Endothelial cell (in vitro differentiated cells): ENCODE data around the gene ELFN2. TPM values are rescaled to one million over a fixed set of nuclear protein-coding genes. Genes with fewer than 3 reads are reported as not detected.

Experiments
- DNase-seq: peaks from one replicate; pipeline ENCODE4 v3.0.0; 2021; ENCODE audit warnings: low spot score
- H3K27ac Mint-ChIP-seq: one replicate; pipeline ENCODE4 v1.8.0; 2021; ENCODE audit warnings: mixed read lengths, inconsistent platforms; ENCODE audit not compliant: unreplicated experiment
- H3K27me3 Mint-ChIP-seq: one replicate; pipeline ENCODE4 v1.8.0; 2021; ENCODE audit warnings: mild to moderate bottlenecking, moderate library complexity, mixed read lengths, inconsistent platforms; ENCODE audit not compliant: unreplicated experiment
- H3K36me3 Mint-ChIP-seq: one replicate; pipeline ENCODE4 v1.8.0; 2021; ENCODE audit warnings: mild to moderate bottlenecking, low read depth, mixed read lengths, inconsistent platforms; ENCODE audit not compliant: unreplicated experiment
- H3K4me1 Mint-ChIP-seq: one replicate; pipeline ENCODE4 v1.8.0; 2021; ENCODE audit warnings: mild to moderate bottlenecking, mixed read lengths, inconsistent platforms; ENCODE audit not compliant: unreplicated experiment
- H3K4me3 Mint-ChIP-seq: one replicate; pipeline ENCODE4 v1.8.0; 2021; ENCODE audit warnings: mild to moderate bottlenecking, mixed read lengths, inconsistent platforms; ENCODE audit not compliant: unreplicated experiment
- H3K9me3 Mint-ChIP-seq: one replicate; pipeline ENCODE4 v1.8.0; 2021; ENCODE audit warnings: mixed read lengths, inconsistent platforms; ENCODE audit not compliant: unreplicated experiment
- total RNA-seq: library from RNA; stranded (reverse); fragmentation: NEBNext Ultra II Directional; extraction: Animal tissue kit (Norgen Biotek cat#: 25700); gene quantifications from one replicate; pipeline ENCODE4 v1.2.1, GENCODE V29; 2021; ENCODE audit not compliant: unreplicated experiment
- TF ChIP-seq, protein P1 (sequence below): fragments of 200-600 bp; sonication (generic); IDR thresholded peaks from one replicate; pipeline ENCODE4 v1.5.0; 2021; ENCODE audit warnings: antibody characterized with exemption; ENCODE audit not compliant: unreplicated experiment

Gene ELFN2
- total RNA-seq, 1 donor from 2014 or later: 1.2 TPM

DNA sequence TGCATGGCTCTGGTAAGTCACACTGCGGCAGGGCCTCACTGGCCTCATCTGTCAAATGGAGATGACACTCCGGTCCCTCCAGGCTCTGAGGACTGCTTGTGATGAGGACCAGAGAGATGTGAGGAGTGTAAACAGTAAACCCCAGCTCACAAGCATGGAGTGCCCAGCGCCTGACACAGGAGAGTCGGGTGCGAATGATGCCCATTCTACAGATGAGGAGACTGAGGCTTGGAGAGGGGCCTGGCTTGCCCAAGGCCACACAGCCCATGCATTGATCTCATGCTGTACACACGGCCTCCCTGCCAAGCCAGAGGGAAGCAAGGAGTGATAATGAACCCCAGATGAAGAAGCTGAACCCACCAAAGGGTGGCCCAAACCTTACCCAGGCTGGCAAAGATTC is 37.2 kb downstream of the ELFN2 start:
- H3K4me3 Mint-ChIP-seq: no peak overlapping the region

DNA sequence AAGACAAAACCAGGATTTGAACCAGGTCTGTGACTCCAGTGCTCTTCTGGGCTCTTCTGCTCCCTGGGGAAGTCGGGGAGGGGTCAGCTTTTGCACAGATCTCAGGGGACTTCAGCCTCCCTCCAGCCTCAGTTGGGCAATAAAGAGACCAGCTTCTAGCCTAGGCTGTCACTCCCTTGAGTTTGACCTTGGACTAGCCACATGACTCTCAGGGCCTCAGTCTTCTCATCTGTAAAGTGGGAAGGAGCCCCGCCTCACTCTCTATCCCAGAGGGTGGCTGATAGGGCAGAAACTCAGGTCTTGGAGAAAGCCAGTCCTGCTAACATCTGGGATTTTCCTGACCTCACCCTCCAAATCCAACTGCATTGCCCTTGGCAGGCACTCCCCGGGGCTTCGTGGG is 38.7 kb downstream of the ELFN2 start:
- Mint-ChIP-seq H3K27ac (no peak overlapping the region), H3K27me3 (peaks cover 2% of the 10 kb centered on the region), H3K4me3 (no peak overlapping the region), H3K9me3 (no peaks in the 10 kb centered on the region), H3K4me1 (no peaks in the 10 kb centered on the region), H3K36me3 (no peaks in the 10 kb centered on the region)
- TF ChIP-seq, protein P1, sequence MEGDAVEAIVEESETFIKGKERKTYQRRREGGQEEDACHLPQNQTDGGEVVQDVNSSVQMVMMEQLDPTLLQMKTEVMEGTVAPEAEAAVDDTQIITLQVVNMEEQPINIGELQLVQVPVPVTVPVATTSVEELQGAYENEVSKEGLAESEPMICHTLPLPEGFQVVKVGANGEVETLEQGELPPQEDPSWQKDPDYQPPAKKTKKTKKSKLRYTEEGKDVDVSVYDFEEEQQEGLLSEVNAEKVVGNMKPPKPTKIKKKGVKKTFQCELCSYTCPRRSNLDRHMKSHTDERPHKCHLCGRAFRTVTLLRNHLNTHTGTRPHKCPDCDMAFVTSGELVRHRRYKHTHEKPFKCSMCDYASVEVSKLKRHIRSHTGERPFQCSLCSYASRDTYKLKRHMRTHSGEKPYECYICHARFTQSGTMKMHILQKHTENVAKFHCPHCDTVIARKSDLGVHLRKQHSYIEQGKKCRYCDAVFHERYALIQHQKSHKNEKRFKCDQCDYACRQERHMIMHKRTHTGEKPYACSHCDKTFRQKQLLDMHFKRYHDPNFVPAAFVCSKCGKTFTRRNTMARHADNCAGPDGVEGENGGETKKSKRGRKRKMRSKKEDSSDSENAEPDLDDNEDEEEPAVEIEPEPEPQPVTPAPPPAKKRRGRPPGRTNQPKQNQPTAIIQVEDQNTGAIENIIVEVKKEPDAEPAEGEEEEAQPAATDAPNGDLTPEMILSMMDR: no peak
- DNase-seq: no peak

More for the DNA sequence above, 37.2 kb downstream of the ELFN2 start:
- DNase-seq: no peak
- TF ChIP-seq, protein P1: no peak
- H3K27ac Mint-ChIP-seq: no peak overlapping the region
- no peaks in the 10 kb centered on the region for H3K9me3 Mint-ChIP-seq
- H3K4me1 Mint-ChIP-seq: no peaks in the 10 kb centered on the region
- H3K27me3 Mint-ChIP-seq: peaks cover 2% of the 10 kb centered on the region
- H3K36me3 Mint-ChIP-seq: no peaks in the 10 kb centered on the region

DNA sequence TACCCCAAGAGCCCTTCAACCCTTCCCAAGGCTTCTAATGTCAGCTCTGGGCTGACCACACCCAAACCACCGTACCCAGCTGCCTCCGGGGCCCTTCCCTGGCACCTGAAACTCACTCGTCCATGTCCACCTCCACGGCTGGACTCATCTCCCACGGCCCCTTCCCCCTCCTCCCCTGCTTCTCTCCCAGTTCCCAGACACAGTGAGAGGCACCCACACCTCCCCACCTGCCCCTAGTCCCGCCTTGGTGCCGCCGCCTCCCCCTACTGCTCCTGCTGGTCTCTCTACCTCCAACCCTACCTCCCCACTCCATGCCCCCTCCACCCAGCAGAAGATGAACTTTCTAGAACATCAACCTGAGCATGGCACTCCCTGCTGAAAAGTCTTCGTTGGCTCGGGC is 39.5 kb downstream of the ELFN2 start:
- no peak for DNase-seq
- Mint-ChIP-seq H3K27me3 (peaks cover 2% of the 10 kb centered on the region), H3K9me3 (no peaks in the 10 kb centered on the region), H3K4me3 (no peak overlapping the region), H3K27ac (no peak overlapping the region), H3K36me3 (no peaks in the 10 kb centered on the region), H3K4me1 (no peaks in the 10 kb centered on the region)
- TF ChIP-seq, protein P1: no peak

DNA sequence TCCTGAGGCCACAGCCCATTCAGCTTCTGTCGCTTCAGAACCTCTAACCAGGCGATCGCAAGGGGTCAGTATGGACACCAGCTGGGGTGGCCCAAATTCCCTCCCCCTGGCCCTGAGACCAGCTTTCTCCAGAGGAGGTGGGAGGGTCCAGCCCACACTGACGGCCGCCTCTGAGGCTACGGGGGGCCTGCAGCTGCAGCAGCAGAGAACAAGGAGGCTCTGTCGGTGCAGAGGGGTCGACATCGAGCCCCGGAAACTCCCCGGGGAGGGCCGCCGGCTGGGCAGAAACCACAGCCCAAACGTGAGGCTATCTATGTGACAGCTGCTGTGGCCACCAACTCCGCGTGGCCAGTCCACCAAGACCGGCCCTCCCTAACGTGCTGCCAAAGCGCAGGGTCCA is 40.8 kb downstream of the ELFN2 start:
- Mint-ChIP-seq H3K4me3 (no peak overlapping the region), H3K9me3 (no peaks in the 10 kb centered on the region), H3K4me1 (no peaks in the 10 kb centered on the region), H3K27me3 (peaks cover 4% of the 10 kb centered on the region), H3K36me3 (no peaks in the 10 kb centered on the region), H3K27ac (no peak overlapping the region)
- DNase-seq: no peak
- TF ChIP-seq, protein P1: no peak

DNA sequence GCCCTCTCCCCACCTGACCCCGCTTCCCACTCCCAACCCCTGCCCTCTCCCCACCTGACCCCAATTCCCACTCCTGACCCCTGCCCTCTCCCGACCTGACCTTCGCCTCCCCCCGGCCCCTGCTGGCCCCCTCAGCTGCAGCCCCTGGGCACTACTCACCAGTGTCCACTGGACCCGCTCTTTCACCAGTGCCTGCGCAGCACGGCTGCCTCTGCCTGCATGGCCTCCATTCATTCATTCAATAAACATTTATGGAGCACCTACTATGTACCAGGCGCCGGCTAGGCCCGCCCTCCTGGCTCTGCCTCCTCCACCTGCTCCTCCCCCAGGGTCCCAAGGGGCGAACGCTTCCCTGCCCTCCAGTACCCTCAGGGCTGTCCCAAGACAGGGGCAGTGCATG is 42.6 kb downstream of the ELFN2 start:
- H3K4me3 Mint-ChIP-seq: no peak overlapping the region
- no peaks in the 10 kb centered on the region for H3K4me1 Mint-ChIP-seq
- DNase-seq: no peak
- H3K27me3 Mint-ChIP-seq: peaks cover 2% of the 10 kb centered on the region
- H3K36me3 Mint-ChIP-seq: no peaks in the 10 kb centered on the region
- no peaks in the 10 kb centered on the region for H3K9me3 Mint-ChIP-seq
- H3K27ac Mint-ChIP-seq: no peak overlapping the region
- TF ChIP-seq, protein P1: no peak
